Mesendoderm (in vitro differentiated cells): ENCODE measurements around the gene PSAPL1.

Experiments
- DNase-seq: peaks from one replicate; pipeline ENCODE4 v3.0.0; 2013
- H2AK5ac ChIP-seq: 2 replicates; pipeline ENCODE4 v1.6.1; 2013; ENCODE audit warnings: low read length, inconsistent platforms
- H2BK120ac ChIP-seq: 2 replicates; pipeline ENCODE4 v1.6.1; 2013; ENCODE audit warnings: low read depth, mild to moderate bottlenecking, low read length, moderate library complexity, mixed read lengths
- H2BK15ac ChIP-seq: replicated peaks from 2 replicates; pipeline ENCODE4 v1.6.1; 2013; ENCODE audit warnings: low read depth, mild to moderate bottlenecking, moderate library complexity
- H2BK5ac ChIP-seq: 2 replicates; pipeline ENCODE4 v1.6.1; 2013; ENCODE audit warnings: low read length, inconsistent platforms
- H3K18ac ChIP-seq: 2 replicates; pipeline ENCODE4 v1.6.1; 2013; ENCODE audit warnings: mild to moderate bottlenecking, low read length, mixed read lengths
- H3K23ac ChIP-seq: one replicate; pipeline ENCODE4 v1.6.1; 2013; ENCODE audit warnings: low read length
- H3K27ac ChIP-seq: 2 replicates; pipeline ENCODE4 v1.5.1; 2013; ENCODE audit warnings: low read depth, mild to moderate bottlenecking, inconsistent platforms, low read length, moderate library complexity
- H3K27me3 ChIP-seq: 2 replicates; pipeline ENCODE4 v1.6.1; 2013; ENCODE audit warnings: low read length, control low read depth, mild to moderate bottlenecking, inconsistent platforms; ENCODE audit not compliant: insufficient read depth, poor library complexity
- H3K36me3 ChIP-seq: 2 replicates; pipeline ENCODE4 v1.6.1; 2013; ENCODE audit warnings: low read length, inconsistent platforms; ENCODE audit not compliant: control insufficient read depth, insufficient read depth
- H3K4ac ChIP-seq: one replicate; pipeline ENCODE4 v1.6.1; 2013; ENCODE audit warnings: low read depth, mild to moderate bottlenecking, low read length, moderate library complexity
- H3K4me1 ChIP-seq: 2 replicates; pipeline ENCODE4 v1.6.1; 2013; ENCODE audit warnings: low read depth, low read length, inconsistent platforms; ENCODE audit not compliant: control insufficient read depth
- H3K4me2 ChIP-seq: 2 replicates; pipeline ENCODE4 v1.6.1; 2013; ENCODE audit warnings: low read length
- H3K4me3 ChIP-seq: 2 replicates; pipeline ENCODE4 v1.5.1; 2013; ENCODE audit warnings: mild to moderate bottlenecking, low read length
- H3K56ac ChIP-seq: one replicate; pipeline ENCODE4 v1.6.1; 2013; ENCODE audit warnings: low read length
- H3K79me1 ChIP-seq: 2 replicates; pipeline ENCODE4 v1.6.1; 2013; ENCODE audit warnings: low read length, inconsistent platforms
- H3K79me2 ChIP-seq: 2 replicates; pipeline ENCODE4 v1.6.1; 2013; ENCODE audit warnings: mild to moderate bottlenecking, low read length; ENCODE audit not compliant: control insufficient read depth, insufficient read depth
- H3K9ac ChIP-seq: 2 replicates; pipeline ENCODE4 v1.6.1; 2013; ENCODE audit warnings: low read length, inconsistent platforms
- H4K5ac ChIP-seq: one replicate; pipeline ENCODE4 v1.6.1; 2013; ENCODE audit warnings: low read length
- H4K8ac ChIP-seq: one replicate; pipeline ENCODE4 v1.6.1; 2013; ENCODE audit warnings: low read depth, mild to moderate bottlenecking, control low read depth, low read length, moderate library complexity
- WGBS: extraction: QIAGEN DNeasy Blood & Tissue Kit; methylation state at CpG from one replicate; pipeline ENCODE4 v1.1.7; 2013; ENCODE audit warnings: low lambda C conversion rate, missing lambda C conversion rate; ENCODE audit not compliant: insufficient coverage; ENCODE audit errors: extremely low coverage; 5-methylcytosine and 5-hydroxymethylcytosine counted together

Gene PSAPL1

DNA sequence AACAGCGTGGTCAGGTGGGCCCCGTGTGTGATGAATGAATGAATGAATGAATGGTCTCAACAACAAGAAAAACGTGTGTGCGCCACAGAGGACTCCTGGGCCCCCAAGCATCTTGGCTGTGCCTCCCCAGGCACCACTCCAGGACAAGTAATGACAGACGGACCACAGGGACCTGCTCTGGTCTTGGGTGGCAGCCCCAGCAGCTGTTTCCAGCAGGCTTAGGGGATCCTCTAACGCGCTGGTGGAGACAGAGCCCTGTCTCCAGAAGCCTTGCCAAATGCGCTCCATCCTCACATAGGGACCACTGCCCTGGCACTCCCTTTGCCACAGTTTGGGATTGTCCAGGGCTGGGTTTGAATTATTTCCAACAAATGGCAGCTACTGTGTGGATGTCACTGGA is 39.1 kb downstream of the PSAPL1 start:
- no peaks in the 10 kb centered on the region for H3K27me3 ChIP-seq
- no peak overlapping the region for H3K18ac ChIP-seq
- WGBS, result no CpG with 5 or more reads among the region's 8 CpGs
- no peak overlapping the region for H2AK5ac ChIP-seq
- H3K56ac ChIP-seq, result no peak overlapping the region
- no peak overlapping the region for H3K4ac ChIP-seq
- H3K79me1 ChIP-seq, result no peaks in the 10 kb centered on the region
- H2BK120ac ChIP-seq, result no peak overlapping the region
- H3K23ac ChIP-seq, result no peak overlapping the region
- H3K36me3 ChIP-seq, result no peaks in the 10 kb centered on the region
- no peak for DNase-seq
- H3K4me3 ChIP-seq, result no peak overlapping the region
- no peak overlapping the region for H3K9ac ChIP-seq
- no peak overlapping the region for H2BK15ac ChIP-seq
- no peak overlapping the region for H3K4me2 ChIP-seq
- no peak overlapping the region for H3K27ac ChIP-seq
- H2BK5ac ChIP-seq, result no peak overlapping the region
- H4K5ac ChIP-seq, result no peak overlapping the region
- H3K4me1 ChIP-seq, result no peaks in the 10 kb centered on the region
- H3K79me2 ChIP-seq, result no peaks in the 10 kb centered on the region
- H4K8ac ChIP-seq, result no peak overlapping the region

DNA sequence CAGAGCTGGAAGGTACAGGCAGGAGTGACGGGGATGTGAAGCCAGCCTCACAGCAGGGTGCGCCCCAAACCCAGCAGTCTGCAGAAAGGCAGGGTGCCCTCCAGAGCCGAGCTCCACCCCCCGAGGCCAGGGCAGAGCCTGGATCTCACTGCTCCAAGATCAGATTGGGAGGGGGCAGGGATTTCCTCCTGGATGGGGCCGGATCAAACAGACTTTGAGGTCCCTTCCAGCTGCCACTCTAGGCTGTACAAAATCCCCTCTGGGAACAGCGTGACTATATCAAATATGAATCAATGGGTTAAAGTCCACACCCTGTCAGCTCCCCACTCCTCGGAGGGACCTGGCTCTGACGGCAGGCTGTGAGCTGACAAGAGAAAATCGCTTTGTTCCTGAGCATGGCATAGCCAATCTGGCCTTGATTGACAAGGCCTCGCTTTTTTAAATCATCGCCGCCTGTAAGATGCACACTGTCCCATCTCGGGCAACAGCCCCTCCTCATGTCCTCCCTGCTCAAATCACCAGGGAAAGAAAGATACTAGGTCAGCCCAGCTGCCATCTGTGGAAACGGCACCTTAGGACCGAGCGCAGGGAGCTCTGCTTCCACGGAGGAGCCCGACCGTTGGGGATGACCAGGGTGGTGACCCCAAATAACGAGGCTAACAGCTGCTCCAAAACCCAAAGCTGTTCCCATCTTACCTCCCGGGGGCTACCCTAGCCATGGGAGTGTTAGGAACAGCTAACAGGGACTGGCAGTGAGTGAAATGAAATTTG is 39.9 kb downstream of the PSAPL1 start:
- no peak overlapping the region for H3K18ac ChIP-seq
- no peak overlapping the region for H3K56ac ChIP-seq
- no peaks in the 10 kb centered on the region for H3K27me3 ChIP-seq
- no peak overlapping the region for H3K4me2 ChIP-seq
- H3K4ac ChIP-seq, result no peak overlapping the region
- no peaks in the 10 kb centered on the region for H3K4me1 ChIP-seq
- no peak overlapping the region for H2AK5ac ChIP-seq
- no peak overlapping the region for H3K27ac ChIP-seq
- H2BK15ac ChIP-seq, result no peak overlapping the region
- H2BK120ac ChIP-seq, result no peak overlapping the region
- no peak overlapping the region for H3K4me3 ChIP-seq
- H3K36me3 ChIP-seq, result no peaks in the 10 kb centered on the region
- no peak overlapping the region for H4K8ac ChIP-seq
- H3K23ac ChIP-seq, result no peak overlapping the region
- DNase-seq, result no peak
- no peak overlapping the region for H4K5ac ChIP-seq
- WGBS, result no CpG with 5 or more reads among the region's 21 CpGs
- no peaks in the 10 kb centered on the region for H3K79me2 ChIP-seq
- H2BK5ac ChIP-seq, result no peak overlapping the region
- H3K9ac ChIP-seq, result no peak overlapping the region
- no peaks in the 10 kb centered on the region for H3K79me1 ChIP-seq

DNA sequence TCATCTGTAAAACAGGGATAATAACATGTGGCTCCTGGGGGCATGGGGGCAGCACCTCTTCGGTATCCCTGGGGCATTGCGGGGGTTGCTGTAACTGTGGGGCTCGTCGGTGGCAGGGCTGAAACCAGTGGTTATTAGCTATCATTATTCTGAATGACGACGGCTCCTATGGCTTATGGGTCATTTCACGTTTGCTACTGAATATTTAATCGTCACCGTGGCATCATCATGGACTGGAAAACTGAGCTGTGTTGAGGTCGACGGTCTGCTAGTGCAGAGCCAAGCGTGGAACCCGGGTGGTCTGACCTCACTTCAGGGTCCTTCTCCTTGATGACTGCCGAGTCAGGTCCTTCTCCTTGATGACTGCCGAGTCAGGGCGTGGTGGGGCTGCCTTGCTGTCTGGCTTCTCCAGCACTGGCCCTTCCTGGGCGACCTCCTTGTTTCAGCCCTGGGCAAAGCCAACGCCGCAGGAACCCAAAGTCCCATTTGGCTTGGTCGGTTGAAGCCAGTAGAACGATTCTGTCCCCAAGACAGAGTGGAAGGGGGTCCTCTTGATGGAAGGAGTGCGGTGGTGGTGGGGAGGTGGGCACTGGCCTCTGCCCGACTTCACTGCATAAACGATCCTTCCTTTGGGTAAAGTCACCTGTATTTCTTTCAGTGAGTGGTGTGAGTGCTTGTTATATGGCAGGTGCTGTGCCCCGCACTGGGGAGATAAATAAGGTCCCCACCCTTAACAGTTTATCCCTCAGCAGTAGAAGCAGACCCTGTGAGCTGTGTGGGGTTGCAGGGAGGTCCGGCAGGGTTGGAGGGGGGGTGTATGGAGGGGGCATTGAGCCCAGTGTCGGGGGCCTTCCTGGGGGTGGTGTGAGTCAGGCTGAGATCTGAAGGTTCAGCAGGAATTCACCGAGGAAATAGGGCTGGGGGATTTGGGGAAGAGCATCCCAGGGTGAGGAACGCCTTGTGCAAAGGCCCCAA is 40.8 kb downstream of the PSAPL1 start:
- Histone ChIP-seq H3K79me2 (no peaks in the 10 kb centered on the region), H3K56ac (no peak overlapping the region), H3K27ac (no peak overlapping the region), H2BK5ac (no peak overlapping the region), H3K4ac (no peak overlapping the region), H4K5ac (no peak overlapping the region), H2BK120ac (no peak overlapping the region), H3K4me1 (no peaks in the 10 kb centered on the region), H3K18ac (no peak overlapping the region), H2BK15ac (no peak overlapping the region), H3K4me3 (no peak overlapping the region), H2AK5ac (no peak overlapping the region), H3K23ac (no peak overlapping the region), H3K36me3 (no peaks in the 10 kb centered on the region), H3K9ac (no peak overlapping the region), H4K8ac (no peak overlapping the region), H3K27me3 (no peaks in the 10 kb centered on the region), H3K4me2 (no peak overlapping the region), H3K79me1 (no peaks in the 10 kb centered on the region)
- DNase-seq, result no peak
- no CpG with 5 or more reads among the region's 29 CpGs for WGBS

DNA sequence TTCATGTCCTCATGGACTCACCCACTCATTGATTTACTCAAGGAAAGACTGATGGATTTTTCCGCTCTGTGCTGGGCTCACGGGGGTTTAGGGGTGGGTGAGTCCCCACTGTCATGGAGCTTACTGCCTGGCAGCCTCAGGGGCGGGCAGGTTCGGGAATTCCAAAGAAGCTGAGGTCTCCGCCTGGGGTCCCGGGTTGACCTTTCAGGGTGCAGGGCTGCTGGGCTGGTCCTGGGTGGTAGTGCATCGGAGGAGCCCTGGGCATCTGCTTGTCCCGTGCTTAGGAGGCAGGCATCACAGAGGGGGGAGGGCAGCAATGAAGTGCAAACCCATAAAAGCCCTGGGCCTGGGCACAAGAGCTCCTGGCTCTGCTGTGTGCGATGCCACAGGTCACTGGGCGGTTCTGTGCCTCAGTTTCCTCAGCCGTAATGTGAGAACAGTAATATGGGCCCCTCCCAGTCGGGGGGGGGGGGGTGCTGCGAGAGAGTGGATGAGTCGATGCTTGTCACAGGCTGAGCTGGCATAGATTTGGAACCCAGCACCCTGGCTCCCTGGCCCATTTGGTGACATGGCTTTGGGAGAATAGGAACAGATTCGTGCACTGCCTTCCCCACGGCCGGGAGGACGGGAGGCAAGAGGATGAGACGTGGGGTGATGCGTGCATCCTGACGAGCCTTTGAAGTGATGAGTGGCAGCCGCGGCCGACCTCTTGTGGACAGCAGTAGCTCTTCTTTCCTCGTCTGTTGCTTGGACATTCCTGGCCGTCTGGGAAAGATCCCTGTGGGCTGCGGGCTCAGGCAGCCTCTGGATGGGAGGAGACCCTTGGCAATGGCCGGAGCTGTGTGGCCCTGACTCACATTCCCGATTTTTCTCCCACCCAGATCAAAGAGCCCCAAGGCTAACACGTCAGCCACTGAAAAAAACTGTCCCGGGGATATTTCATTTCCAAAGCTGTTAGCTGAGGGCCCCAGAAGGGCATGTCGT is 42.0 kb downstream of the PSAPL1 start:
- Histone ChIP-seq H2BK120ac (no peak overlapping the region), H3K27ac (no peak overlapping the region), H3K4me2 (no peak overlapping the region), H3K4ac (no peak overlapping the region), H2AK5ac (no peak overlapping the region), H2BK15ac (no peak overlapping the region), H4K8ac (no peak overlapping the region), H3K27me3 (no peaks in the 10 kb centered on the region), H3K4me1 (no peaks in the 10 kb centered on the region), H2BK5ac (no peak overlapping the region), H3K4me3 (no peak overlapping the region), H3K56ac (no peak overlapping the region), H3K9ac (no peak overlapping the region), H3K18ac (no peak overlapping the region), H3K79me1 (no peaks in the 10 kb centered on the region), H3K23ac (no peak overlapping the region), H3K36me3 (no peaks in the 10 kb centered on the region), H3K79me2 (no peaks in the 10 kb centered on the region), H4K5ac (no peak overlapping the region)
- peak; percentile 21 for DNase-seq
- no CpG with 5 or more reads among the region's 32 CpGs for WGBS

DNA sequence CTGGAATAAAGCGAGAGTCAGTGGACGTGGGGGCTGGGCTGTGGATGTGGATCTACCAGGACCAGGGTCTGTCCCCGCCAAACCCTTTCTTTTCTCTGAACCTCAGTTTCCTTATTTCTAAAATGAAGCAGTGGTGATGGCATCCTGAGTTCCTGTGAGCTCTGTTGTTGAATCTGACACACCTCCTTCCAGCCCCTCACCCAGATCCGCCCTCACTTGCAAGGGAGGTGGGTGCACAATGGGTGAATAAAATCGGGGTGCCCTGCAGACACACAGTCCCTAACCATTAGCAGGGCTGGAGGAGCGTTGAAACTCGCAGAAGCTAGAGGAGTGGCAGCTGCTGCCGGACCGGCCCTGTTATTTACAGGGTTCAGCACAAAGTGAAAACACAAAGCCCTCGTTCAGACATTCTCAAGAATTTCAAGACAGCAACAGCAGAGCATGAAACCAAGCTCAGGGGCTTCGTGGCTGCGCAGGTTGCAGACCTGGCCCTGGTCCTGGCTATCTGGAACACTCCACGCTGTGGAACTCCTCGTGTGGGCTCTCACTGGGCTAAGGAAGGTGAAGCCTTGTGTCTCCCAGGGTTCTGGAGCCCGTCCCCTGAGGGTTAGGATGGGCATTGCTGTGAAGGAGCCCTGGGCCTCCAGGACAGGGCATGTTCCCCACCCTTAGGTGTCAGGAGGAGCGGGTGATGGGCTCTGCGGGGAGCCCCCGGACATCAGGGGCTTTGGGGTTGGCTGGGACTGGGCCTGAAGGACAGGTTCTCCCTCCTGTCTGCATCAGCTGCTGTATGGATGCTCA is 42.9 kb downstream of the PSAPL1 start:
- Histone ChIP-seq H3K4me2 (no peak overlapping the region), H2BK15ac (no peak overlapping the region), H3K4ac (no peak overlapping the region), H3K27me3 (no peaks in the 10 kb centered on the region), H3K56ac (no peak overlapping the region), H3K4me1 (no peaks in the 10 kb centered on the region), H3K4me3 (no peak overlapping the region), H3K27ac (no peak overlapping the region), H2AK5ac (no peak overlapping the region), H2BK120ac (no peak overlapping the region), H4K8ac (no peak overlapping the region), H3K18ac (no peak overlapping the region), H3K9ac (no peak overlapping the region), H3K36me3 (no peaks in the 10 kb centered on the region), H3K79me1 (no peaks in the 10 kb centered on the region), H3K79me2 (no peaks in the 10 kb centered on the region), H3K23ac (no peak overlapping the region), H4K5ac (no peak overlapping the region), H2BK5ac (no peak overlapping the region)
- no CpG with 5 or more reads among the region's 18 CpGs for WGBS
- DNase-seq, result no peak
